Epithelial cell of esophagus (primary cell): ENCODE measurements around the gene MSANTD1.

ENCODE experiments used
- DNase-seq: peaks from one replicate; pipeline ENCODE4 v3.0.0; 2010; ENCODE audit warnings: low read depth
- H3K4me3 ChIP-seq: 2 replicates; pipeline ENCODE4 v1.5.1; 2011; ENCODE audit warnings: mild to moderate bottlenecking, low read length, control low read depth
- CTCF ChIP-seq: IDR thresholded peaks from 2 replicates; pipeline ENCODE4 v1.5.1; 2011; ENCODE audit warnings: low read depth, mild to moderate bottlenecking, low read length, control low read depth, inconsistent platforms; ENCODE audit not compliant: insufficient read depth; ENCODE audit errors: missing control alignments

MSANTD1 gene

GRCh38 chr4:3257556-3258482, 8.9 kb downstream of the MSANTD1 start:
- no peak overlapping the region for H3K4me3 ChIP-seq
- peak; percentile 87 for DNase-seq
- no peak for TF ChIP-seq CTCF

- H3K4me3 ChIP-seq: no peak overlapping the region
- DNase-seq: no peak
- TF ChIP-seq CTCF: no peak
Measured at GRCh38 chr4:3261411-3262207, 12.7 kb downstream of the MSANTD1 start.

- no peak for DNase-seq
- no peak for TF ChIP-seq CTCF
- H3K4me3 ChIP-seq: no peak overlapping the region
Measured at GRCh38 chr4:3262208-3263052, 13.5 kb downstream of the MSANTD1 start.

GRCh38 chr4:3263053-3263875, 14.3 kb downstream of the MSANTD1 start:
- H3K4me3 ChIP-seq: no peak overlapping the region
- DNase-seq: no peak
- TF ChIP-seq CTCF: no peak

GRCh38 chr4:3263876-3264193, 14.9 kb downstream of the MSANTD1 start:
- no peak overlapping the region for H3K4me3 ChIP-seq
- TF ChIP-seq CTCF: no peak

GRCh38 chr4:3266076-3266475, 17.1 kb downstream of the MSANTD1 start:
- no peak for DNase-seq
- no peak for TF ChIP-seq CTCF
- H3K4me3 ChIP-seq: no peak overlapping the region

More at GRCh38 chr4:3263876-3264193, 14.9 kb downstream of the MSANTD1 start:
- DNase-seq: no peak
